NCI-H2029 treated with DMSO at 0.1 percent for 48 hours (cell line): ENCODE results near the gene NUFIP1.
"Not testable (repeated sequence)": the region's sequence is repeated elsewhere in the genome, so short reads cannot be mapped to it uniquely, and the experiment has no call there.

Experiments
- DNase-seq: peaks from one replicate; lab custom pipeline; 2025; lab: John Stamatoyannopoulos, UW

NUFIP1 gene

DNA sequence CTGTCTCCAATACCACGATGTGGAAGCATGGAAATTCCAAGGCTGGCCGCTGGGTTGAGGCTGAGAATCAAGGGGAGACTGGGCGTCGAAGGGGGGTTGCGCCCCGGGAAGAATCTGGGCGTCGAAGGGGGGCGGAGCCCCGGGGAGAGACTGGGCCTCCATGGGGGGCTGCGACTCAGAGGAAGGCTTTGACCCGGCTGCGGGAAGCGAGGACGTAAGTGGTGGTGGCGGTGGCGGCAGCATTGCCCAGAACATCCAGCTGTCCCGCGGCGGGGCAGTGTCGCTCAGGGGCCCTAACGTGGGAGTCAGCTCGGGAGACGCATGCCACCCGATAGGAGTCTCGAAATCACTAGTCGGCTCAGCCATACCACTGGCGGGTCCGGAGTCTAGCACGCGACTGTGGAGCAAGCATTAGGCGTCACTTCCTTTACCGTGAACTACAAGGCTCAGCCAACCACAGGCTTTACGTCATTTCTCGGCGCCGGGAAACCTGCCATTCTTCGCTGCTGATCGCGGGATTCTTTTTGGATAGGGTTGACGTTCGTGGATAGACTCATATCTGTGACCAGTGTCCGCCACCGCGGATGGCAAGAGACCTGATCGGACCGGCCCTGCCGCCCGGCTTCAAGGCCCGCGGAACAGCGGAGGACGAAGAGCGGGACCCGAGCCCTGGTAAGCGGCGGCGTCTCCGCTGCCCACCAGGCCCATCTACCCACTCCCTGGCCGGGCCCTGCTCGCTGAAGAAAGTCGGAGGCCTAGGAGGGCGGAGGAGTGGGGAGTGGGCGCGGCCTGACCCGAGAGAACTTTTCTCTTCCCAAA, at the start of gene NUFIP1, which contains the start of gene GPALPP1:
Gene NUFIP1 (minus strand): TSS at position 401 of the 819 bp plus-strand sequence. CDS start 35 bp downstream, at position 366.
Gene GPALPP1 (plus strand): TSS at position 468 of the 819 bp plus-strand sequence. CDS start 117 bp downstream, at position 585.
- peak; percentile 54 for DNase-seq

GRCh38 chr13:45036206-45036605, 46.9 kb upstream of the NUFIP1 start:
- no peak for DNase-seq

GRCh38 chr13:45034342-45034741, 45.1 kb upstream of the NUFIP1 start:
- DNase-seq = no peak

DNA sequence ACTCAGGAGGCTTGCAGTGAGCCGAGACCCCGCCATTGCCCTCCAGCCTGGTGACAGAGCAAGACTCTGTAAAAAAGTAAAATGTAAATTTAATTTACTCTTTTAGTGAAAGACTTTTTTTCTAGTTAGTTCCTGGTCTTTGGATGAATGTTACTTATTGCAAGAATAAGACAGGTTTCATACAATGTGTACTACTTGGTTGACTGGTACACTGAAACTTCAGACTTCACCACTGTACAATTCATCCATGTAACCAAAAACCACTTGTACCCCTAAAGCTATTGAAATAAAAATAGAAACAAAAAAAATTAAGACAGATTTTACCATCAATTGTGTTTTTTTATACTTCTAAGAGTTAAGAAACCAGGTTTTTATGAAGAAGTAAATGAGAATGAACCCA, 35.6 kb upstream of the NUFIP1 start:
- DNase-seq = no peak

GRCh38 chr13:45021250-45021649, 32.0 kb upstream of the NUFIP1 start:
- DNase-seq = no peak

DNA sequence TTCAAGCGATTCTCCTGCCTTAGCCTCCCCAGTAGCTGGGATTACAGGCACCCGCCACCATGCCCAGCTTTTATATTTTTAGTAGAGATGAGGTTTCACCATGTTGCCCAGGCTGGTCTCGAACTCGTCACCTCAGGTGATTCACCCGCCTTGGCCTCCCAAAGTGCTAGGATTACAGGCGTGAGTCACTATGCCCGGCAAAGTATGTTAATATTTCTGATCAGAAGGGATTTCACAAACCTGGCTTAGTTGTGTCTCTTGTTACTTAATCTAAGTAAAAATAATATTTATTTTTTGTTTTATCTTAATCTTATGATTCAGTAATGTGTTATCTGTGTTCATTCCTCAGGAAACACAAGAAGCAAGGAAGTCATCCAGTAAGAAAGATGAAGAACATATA, 30.7 kb upstream of the NUFIP1 start:
- DNase-seq = not testable (repeated sequence)

GRCh38 chr13:45016792-45017425, 27.6 kb upstream of the NUFIP1 start:
- DNase-seq = no peak

DNA sequence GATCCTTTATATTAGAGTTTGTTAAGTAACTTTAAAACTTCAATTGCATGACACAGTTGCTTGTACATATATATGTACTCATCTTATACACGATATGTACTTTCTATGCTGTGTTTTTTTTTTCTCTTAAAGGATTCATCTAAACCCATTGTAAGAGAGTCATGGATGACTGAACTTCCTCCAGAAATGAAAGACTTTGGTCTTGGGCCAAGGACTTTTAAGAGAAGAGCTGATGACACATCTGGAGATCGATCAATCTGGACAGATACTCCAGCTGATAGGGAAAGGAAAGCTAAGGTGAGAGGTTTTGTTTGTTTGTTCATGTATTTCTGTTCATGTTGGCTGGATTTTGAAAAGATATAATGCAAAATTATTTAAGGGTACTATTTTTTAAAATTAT, 26.0 kb upstream of the NUFIP1 start:
- peak; percentile 2 for DNase-seq

- no peak for DNase-seq
Observed at GRCh38 chr13:45011198-45011597, 21.9 kb upstream of the NUFIP1 start.

- DNase-seq = no peak
Observed at GRCh38 chr13:45007823-45008222, 18.6 kb upstream of the NUFIP1 start.

DNA sequence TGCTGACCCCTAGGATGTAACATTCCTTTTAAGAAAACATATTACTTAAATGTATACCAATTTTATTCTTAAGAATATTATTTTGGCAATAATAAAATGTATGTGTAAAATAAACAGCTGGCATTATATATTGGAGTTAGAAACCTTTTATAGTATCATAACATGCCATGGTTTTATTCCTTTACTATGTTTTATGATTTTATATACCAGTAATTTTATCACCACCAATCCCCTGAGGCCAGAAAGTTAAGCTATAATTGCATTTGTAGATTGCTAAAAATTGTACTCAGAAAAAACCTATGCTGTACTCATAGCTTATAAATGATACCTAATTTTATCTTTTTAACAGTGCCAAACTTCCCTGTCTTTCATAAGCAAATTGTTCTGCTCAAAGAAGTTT, 18.0 kb upstream of the NUFIP1 start:
- no peak for DNase-seq

- DNase-seq = no peak
Observed at GRCh38 chr13:45004096-45004495, 14.8 kb upstream of the NUFIP1 start.

DNA sequence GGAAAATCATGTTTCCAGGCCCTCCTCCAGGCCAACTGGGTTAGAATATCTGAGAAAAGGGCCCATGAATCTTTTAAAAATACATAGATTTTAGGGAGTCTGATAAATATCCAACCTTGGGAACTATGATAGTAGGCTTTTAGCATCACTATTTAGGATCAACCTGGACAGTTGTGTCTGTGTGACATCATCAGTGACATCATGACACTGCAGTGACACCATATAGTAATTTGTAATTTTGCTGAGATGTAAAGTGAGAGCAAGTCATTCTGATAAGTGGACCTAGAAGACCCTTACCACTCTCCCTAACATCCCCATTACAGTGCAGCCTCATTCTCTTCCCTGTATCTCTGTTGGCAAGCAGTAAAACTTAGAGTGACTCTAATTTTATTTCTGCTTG, 14.1 kb upstream of the NUFIP1 start:
- no peak for DNase-seq

GRCh38 chr13:44989941-44990340, 670 bp upstream of the NUFIP1 start:
- no peak for DNase-seq

GRCh38 chr13:44978328-44978727, 10.9 kb downstream of the NUFIP1 start:
- no peak for DNase-seq

GRCh38 chr13:44976949-44977583, 12.2 kb downstream of the NUFIP1 start:
- no peak for DNase-seq

GRCh38 chr13:44976196-44976595, 13.1 kb downstream of the NUFIP1 start:
- no peak for DNase-seq

DNA sequence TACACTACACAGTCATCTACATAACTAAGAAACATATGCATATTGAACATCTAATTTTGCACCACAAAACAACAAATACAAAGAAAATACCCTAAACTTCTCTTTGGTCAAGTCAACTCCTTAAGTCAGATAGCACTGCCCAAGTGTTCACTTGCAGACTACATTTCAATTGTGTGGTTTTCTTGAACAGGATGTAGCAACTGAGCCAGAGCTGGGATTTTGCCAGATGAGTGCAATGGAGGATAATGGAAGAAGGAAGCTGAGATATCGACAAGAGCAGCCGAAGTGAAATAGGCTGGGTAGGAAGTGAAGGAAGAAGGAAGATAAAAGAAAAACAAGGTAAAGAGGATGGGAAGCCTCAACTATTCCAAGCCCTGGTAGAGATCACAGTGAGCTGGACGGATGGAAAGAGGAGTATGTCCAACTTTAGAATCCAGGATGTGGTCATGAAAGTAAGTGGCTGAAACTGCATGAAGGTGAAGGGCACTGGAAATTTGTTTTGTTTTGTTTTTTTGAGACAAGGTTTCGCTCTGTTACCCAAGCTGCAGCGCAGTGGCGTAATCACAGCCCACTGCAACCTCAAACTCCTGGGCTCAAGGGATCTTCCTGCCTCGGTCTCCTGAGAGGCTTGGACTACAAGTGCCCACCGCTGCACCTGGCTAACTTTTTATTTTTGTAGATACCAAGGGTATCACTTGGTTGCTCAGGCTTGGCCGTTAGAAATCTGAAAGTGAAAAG, 15.0 kb downstream of the NUFIP1 start:
- DNase-seq = no peak

- no peak for DNase-seq
Observed at GRCh38 chr13:44972956-44973581, 16.2 kb downstream of the NUFIP1 start.

DNA sequence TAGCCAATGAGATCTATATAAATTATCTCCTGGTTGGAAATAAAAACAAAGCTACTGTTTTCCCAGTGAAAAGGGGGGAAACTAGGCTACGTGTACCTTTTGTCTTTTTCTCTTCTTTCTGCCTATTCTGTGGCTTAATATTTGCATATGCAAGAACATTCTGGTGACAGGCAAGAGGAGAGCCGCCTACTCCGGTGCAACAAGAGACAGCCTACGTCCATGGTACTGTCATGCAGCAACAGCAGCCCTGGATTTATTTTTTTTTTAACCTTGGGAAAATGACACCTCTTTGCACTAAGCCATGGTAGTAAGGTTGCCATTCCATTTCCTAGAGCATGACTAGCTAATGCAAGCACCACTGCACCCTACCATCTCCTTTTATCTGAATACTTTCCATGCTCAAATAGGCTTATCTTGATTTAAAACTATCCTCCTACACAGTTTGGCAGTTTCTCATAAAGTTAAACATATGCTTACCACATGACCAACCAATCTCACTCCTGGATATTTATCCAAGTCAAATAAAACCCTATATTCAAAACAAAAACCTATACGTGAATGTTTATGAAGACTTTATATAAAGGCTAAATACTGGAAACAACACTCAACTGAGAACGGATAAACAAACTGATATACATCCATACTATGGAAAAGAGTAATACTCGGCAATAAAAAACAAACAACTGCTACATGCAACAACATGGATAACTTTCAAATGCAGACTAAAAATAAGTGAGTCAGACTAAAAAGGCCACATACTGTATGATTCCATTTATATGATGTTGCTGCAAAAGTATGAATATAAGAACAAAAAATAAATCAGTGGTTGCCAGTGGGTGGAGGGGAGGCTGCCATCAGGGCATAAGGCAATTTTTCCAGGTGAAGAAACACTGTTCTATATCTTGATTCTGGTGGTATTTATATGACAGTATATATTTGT, 17.3 kb downstream of the NUFIP1 start:
- DNase-seq = no peak
